H1 (cell line): Measurements from ENCODE around the gene CPEB3. TPM values are rescaled to one million over a fixed set of nuclear protein-coding genes. Genes with fewer than 3 reads are reported as not detected.

Experiments used
- SAP30 ChIP-seq: fragments of 300-600 bp; sonication (generic); IDR thresholded peaks from 2 replicates; pipeline ENCODE4 v1.7.1; 2012; ENCODE audit warnings: low read length, moderate library complexity, mild to moderate bottlenecking, inconsistent platforms; ENCODE audit not compliant: insufficient read depth, insufficient replicate concordance
- polyA plus RNA-seq, 7 experiments: library from polyadenylated mRNA; depleted of rRNA in 3 of 7; stranded (reverse) in 5 of 7; unstranded in 2 of 7; fragments of >200 nt in 5 of 7; fragments of 200-250 nt in 2 of 7; gene quantifications; 1 replicate in 5 of 7; 2 replicates in 1 of 7; 4 replicates in 1 of 7; pipeline versions ENCODE4 v1.2.1 to v1.2.3, GENCODE V29; 2011 to 2013; ENCODE audit warnings: missing spikeins in 2 of 7, mixed read lengths in 2 of 7
- total RNA-seq: library from RNA; stranded (reverse); fragmentation: NEBNext Ultra II Directional; extraction: Animal tissue kit (Norgen Biotek cat#: 25700); gene quantifications from 2 replicates; pipeline ENCODE4 v1.2.1, GENCODE V29; 2021
- TF ChIP-seq, protein P1 (sequence below), 3 experiments: IDR thresholded peaks; 1 replicate in 2 of 3; 2 replicates in 1 of 3; pipeline versions ENCODE4 v1.5.1 to v1.6.1; 2011; ENCODE audit warnings: low read length in 3 of 3, mild to moderate bottlenecking in 3 of 3, inconsistent platforms in 2 of 3, low read depth in 1 of 3, moderate library complexity in 1 of 3; ENCODE audit not compliant: insufficient read depth in 1 of 3; ENCODE audit errors: control extremely low read depth in 1 of 3

The CPEB3 gene
- total and polyA plus RNA-seq, 2 of the 8 experiments (the other 6 are each of a cell fraction or from before 2014, with no cell fraction given) = 0.39 to 1.7 TPM

DNA sequence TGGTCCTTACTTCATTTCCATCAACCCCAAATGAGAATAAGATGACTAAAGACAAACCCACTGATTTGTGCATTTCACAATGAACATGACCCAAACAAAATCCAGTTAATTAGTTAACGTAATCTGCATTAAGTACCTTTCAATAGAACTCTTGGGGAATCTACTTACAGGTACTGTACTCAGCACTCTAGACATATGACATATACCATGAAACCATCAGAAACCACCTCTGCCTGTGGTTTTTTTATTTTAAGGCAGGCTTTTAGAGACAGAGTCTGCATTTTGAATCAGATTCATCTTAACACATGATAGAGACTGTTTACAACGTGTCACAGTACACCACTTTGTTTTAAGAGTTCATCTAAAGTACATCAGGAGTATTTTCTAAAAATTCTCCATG, 198.9 kb downstream of the CPEB3 start (continued):
- no peak for TF ChIP-seq SAP30
- TF ChIP-seq, protein P1, sequence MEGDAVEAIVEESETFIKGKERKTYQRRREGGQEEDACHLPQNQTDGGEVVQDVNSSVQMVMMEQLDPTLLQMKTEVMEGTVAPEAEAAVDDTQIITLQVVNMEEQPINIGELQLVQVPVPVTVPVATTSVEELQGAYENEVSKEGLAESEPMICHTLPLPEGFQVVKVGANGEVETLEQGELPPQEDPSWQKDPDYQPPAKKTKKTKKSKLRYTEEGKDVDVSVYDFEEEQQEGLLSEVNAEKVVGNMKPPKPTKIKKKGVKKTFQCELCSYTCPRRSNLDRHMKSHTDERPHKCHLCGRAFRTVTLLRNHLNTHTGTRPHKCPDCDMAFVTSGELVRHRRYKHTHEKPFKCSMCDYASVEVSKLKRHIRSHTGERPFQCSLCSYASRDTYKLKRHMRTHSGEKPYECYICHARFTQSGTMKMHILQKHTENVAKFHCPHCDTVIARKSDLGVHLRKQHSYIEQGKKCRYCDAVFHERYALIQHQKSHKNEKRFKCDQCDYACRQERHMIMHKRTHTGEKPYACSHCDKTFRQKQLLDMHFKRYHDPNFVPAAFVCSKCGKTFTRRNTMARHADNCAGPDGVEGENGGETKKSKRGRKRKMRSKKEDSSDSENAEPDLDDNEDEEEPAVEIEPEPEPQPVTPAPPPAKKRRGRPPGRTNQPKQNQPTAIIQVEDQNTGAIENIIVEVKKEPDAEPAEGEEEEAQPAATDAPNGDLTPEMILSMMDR (IDR thresholded peaks at IDR 0.05; ENCODE audit: control extremely low read depth in 1 of 3, insufficient read depth in 1 of 3, low read depth in 1 of 3, low read length in 3 of 3) = no peak
